Measurements from ENCODE around the gene RRM1.
A peak's percentile ranks its signal among the peaks of the same experiment; 100 is the strongest.

Gene RRM1

DNA sequence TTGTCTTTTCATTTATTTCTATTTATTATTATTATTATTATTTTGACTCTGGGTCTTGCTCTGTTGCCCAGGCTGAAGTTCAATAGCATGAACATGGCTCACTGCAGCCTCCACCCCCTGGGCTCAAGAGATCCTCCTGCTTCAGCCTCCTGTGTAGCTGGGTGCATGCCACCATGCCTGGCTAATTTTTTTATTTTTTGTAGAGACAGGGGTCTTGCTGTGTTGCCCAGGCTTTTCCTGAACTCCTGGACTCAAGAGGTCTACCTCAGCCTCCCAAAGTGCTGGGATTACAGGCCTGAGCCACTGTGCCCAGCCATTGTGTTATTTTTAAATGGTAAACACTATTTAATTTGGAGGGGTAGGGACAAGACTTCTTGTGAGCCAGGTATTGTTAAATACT, 23.3 kb upstream of the RRM1 start:
- no peak overlapping the region for H3K4me3 ChIP-seq (ENCODE audit: insufficient read depth in 1 of 2, low read depth in 1 of 2, low read length in 2 of 2)
- H2BK5ac ChIP-seq (ENCODE audit: low read depth, low read length, poor library complexity, severe bottlenecking): no peak overlapping the region
- H3K4me2 ChIP-seq (ENCODE audit: low read length, poor library complexity, severe bottlenecking): no peak overlapping the region
- H3K9ac ChIP-seq (ENCODE audit: low read length): no peak overlapping the region
- no peak overlapping the region for H4K91ac ChIP-seq (ENCODE audit: low read length)
- H2BK12ac ChIP-seq (ENCODE audit: low read length in 2 of 2): no peak overlapping the region
- H3K14ac ChIP-seq (ENCODE audit: low read length in 2 of 2): no peak overlapping the region
- H3K4ac ChIP-seq (ENCODE audit: low read depth in 1 of 2, low read length in 2 of 2): no peak overlapping the region
- no peak overlapping the region for H2BK120ac ChIP-seq (ENCODE audit: low read depth, low read length)
- no peak overlapping the region for H3K27ac ChIP-seq (ENCODE audit: low read length, poor library complexity, severe bottlenecking)
- no peak overlapping the region for H2AFZ ChIP-seq (ENCODE audit: low read depth, low read length)
- H3K9me3 ChIP-seq (ENCODE audit: control insufficient read depth, low read length): no peaks in the 10 kb centered on the region
- peaks cover 8% of the 10 kb centered on the region for H3K79me1 ChIP-seq (replicated peaks; ENCODE audit: low read length, poor library complexity, severe bottlenecking)
- DNase-seq: no peak
- peaks cover 4% of the 10 kb centered on the region for H3K4me1 ChIP-seq (ENCODE audit: control insufficient read depth, insufficient read depth, low read depth, low read length)
- no peak overlapping the region for H2BK15ac ChIP-seq (ENCODE audit: low read depth, poor library complexity, severe bottlenecking)
- no peaks in the 10 kb centered on the region for H3K27me3 ChIP-seq (ENCODE audit: control insufficient read depth in 1 of 2, insufficient read depth in 1 of 2, low read length in 2 of 2)
- H4K8ac ChIP-seq (ENCODE audit: low read length): no peak overlapping the region
- H2AK5ac ChIP-seq (ENCODE audit: low read length, severe bottlenecking): no peak overlapping the region
- peaks cover 11 to 22% of the 10 kb centered on the region in 2 experiments for H3K36me3 ChIP-seq (ENCODE audit: control insufficient read depth in 1 of 2, insufficient read depth in 2 of 2, low read depth in 1 of 2, low read length in 2 of 2)
- no peak overlapping the region for H3K18ac ChIP-seq (ENCODE audit: low read depth in 1 of 2, low read length in 2 of 2)
- no peak overlapping the region for H3K23ac ChIP-seq (ENCODE audit: low read length in 2 of 2)

DNA sequence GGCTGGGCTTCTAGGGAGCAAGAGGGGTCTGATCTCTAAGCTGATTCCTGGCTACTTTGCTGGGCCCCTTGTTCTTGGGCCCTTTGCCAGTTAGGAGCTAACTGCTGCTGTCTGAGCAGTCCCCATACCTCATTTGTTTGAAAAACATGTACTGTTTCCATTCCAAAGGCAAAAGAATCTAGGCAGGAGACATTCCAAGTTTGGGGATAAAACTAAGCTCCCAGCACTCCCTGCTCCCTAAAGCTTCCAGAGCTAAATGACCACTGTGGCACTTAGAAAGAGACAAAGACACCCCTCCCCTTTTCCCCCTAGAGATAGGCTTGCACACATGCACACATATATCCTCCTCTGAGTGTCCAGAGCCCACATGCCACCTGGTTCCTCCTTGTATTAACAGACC, 22.7 kb upstream of the RRM1 start:
- no peaks in the 10 kb centered on the region for H3K9me3 ChIP-seq (ENCODE audit: control insufficient read depth, low read length)
- no peak overlapping the region for H3K4ac ChIP-seq (ENCODE audit: low read depth in 1 of 2, low read length in 2 of 2)
- no peak overlapping the region for H2BK12ac ChIP-seq (ENCODE audit: low read length in 2 of 2)
- H3K27ac ChIP-seq (ENCODE audit: low read length, poor library complexity, severe bottlenecking): peak overlapping the region; percentile 29
- peak; percentile 51 for DNase-seq
- no peak overlapping the region for H4K91ac ChIP-seq (ENCODE audit: low read length)
- H3K4me3 ChIP-seq (ENCODE audit: insufficient read depth in 1 of 2, low read depth in 1 of 2, low read length in 2 of 2): no peak overlapping the region
- H3K79me1 ChIP-seq (replicated peaks; ENCODE audit: low read length, poor library complexity, severe bottlenecking): peaks cover 7% of the 10 kb centered on the region
- peak overlapping the region in 1 of 2 experiments; percentile 60 for H3K18ac ChIP-seq (ENCODE audit: low read depth in 1 of 2, low read length in 2 of 2)
- no peak overlapping the region for H2AFZ ChIP-seq (ENCODE audit: low read depth, low read length)
- no peak overlapping the region for H3K9ac ChIP-seq (ENCODE audit: low read length)
- no peak overlapping the region for H2BK120ac ChIP-seq (ENCODE audit: low read depth, low read length)
- no peak overlapping the region for H3K23ac ChIP-seq (ENCODE audit: low read length in 2 of 2)
- H3K4me1 ChIP-seq (ENCODE audit: control insufficient read depth, insufficient read depth, low read depth, low read length): peaks cover 4% of the 10 kb centered on the region
- H2BK5ac ChIP-seq (ENCODE audit: low read depth, low read length, poor library complexity, severe bottlenecking): no peak overlapping the region
- no peak overlapping the region for H2AK5ac ChIP-seq (ENCODE audit: low read length, severe bottlenecking)
- no peak overlapping the region for H3K14ac ChIP-seq (ENCODE audit: low read length in 2 of 2)
- H3K36me3 ChIP-seq (ENCODE audit: control insufficient read depth in 1 of 2, insufficient read depth in 2 of 2, low read depth in 1 of 2, low read length in 2 of 2): peaks cover 11 to 22% of the 10 kb centered on the region in 2 experiments
- no peaks in the 10 kb centered on the region for H3K27me3 ChIP-seq (ENCODE audit: control insufficient read depth in 1 of 2, insufficient read depth in 1 of 2, low read length in 2 of 2)
- no peak overlapping the region for H2BK15ac ChIP-seq (ENCODE audit: low read depth, poor library complexity, severe bottlenecking)
- peak overlapping the region; percentile 30 for H4K8ac ChIP-seq (ENCODE audit: low read length)
- no peak overlapping the region for H3K4me2 ChIP-seq (ENCODE audit: low read length, poor library complexity, severe bottlenecking)

DNA sequence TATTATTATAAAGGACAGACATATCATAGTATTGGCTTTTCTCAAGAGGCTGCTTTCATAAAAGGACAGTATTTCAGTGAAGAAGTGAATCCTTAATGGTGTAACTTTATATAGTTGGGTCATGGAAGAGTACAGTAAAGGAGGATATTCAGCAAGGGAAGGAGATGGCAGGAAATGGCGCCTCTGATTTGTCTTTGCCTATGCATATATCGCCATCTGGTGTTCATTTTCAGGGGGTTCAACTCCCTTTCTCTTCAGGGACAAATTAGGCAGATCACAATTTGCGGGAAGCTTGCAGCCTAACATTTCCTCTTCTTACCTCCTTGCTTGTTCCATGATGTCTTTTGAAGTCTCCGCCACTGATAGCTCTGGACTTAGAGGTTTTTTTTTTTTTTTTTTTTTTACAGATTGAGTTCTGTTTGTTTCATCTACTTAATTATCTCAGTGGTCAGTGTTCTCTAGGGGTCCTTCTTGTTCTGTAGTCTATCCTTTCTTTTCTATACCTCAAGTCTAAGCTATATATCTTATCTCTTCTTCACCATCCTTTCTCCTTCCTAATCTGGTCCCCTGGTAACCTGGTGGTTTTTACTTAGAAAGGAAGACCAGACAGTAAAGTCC, 21.8 kb upstream of the RRM1 start:
- Histone ChIP-seq H3K4me2 (ENCODE audit: low read length, poor library complexity, severe bottlenecking) (no peak overlapping the region), H3K4ac (ENCODE audit: low read depth in 1 of 2, low read length in 2 of 2) (no peak overlapping the region), H4K91ac (ENCODE audit: low read length) (no peak overlapping the region), H3K23ac (ENCODE audit: low read length in 2 of 2) (no peak overlapping the region), H3K18ac (ENCODE audit: low read depth in 1 of 2, low read length in 2 of 2) (no peak overlapping the region), H3K36me3 (ENCODE audit: control insufficient read depth in 1 of 2, insufficient read depth in 2 of 2, low read depth in 1 of 2, low read length in 2 of 2) (peaks cover 11 to 22% of the 10 kb centered on the region in 2 experiments), H3K9me3 (ENCODE audit: control insufficient read depth, low read length) (no peaks in the 10 kb centered on the region), H3K79me1 (replicated peaks; ENCODE audit: low read length, poor library complexity, severe bottlenecking) (peaks cover 5% of the 10 kb centered on the region), H2BK5ac (ENCODE audit: low read depth, low read length, poor library complexity, severe bottlenecking) (no peak overlapping the region), H4K8ac (ENCODE audit: low read length) (no peak overlapping the region), H3K27ac (ENCODE audit: low read length, poor library complexity, severe bottlenecking) (no peak overlapping the region), H3K4me3 (ENCODE audit: insufficient read depth in 1 of 2, low read depth in 1 of 2, low read length in 2 of 2) (no peak overlapping the region), H3K27me3 (ENCODE audit: control insufficient read depth in 1 of 2, insufficient read depth in 1 of 2, low read length in 2 of 2) (no peaks in the 10 kb centered on the region), H2BK120ac (ENCODE audit: low read depth, low read length) (no peak overlapping the region), H3K9ac (ENCODE audit: low read length) (no peak overlapping the region), H2AFZ (ENCODE audit: low read depth, low read length) (no peak overlapping the region), H3K14ac (ENCODE audit: low read length in 2 of 2) (no peak overlapping the region), H2AK5ac (ENCODE audit: low read length, severe bottlenecking) (no peak overlapping the region), H2BK12ac (ENCODE audit: low read length in 2 of 2) (no peak overlapping the region), H2BK15ac (ENCODE audit: low read depth, poor library complexity, severe bottlenecking) (no peak overlapping the region), H3K4me1 (ENCODE audit: control insufficient read depth, insufficient read depth, low read depth, low read length) (peaks cover 4% of the 10 kb centered on the region)
- peak; percentile 82 for DNase-seq
- WGBS: 14% methylated on average over 3 of the region's 4 CpGs

DNA sequence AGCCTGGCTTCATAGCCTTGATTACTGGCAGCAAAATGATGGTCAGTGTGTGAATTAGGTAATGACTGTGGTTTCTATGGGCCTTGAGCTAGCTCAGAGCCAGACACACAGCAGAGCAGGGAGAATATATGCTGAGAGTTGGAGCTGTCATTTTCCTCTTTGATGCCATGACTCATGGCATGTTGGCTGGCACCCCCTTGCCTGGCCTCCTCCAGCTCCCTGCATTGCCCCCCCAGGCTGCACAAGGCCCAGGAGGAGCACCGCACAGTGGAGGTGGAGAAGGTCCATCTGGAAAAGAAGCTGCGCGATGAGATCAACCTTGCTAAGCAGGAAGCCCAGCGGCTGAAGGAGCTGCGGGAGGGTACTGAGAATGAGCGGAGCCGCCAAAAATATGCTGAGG, 20.3 kb upstream of the RRM1 start:
- Histone ChIP-seq H2BK15ac (ENCODE audit: low read depth, poor library complexity, severe bottlenecking) (no peak overlapping the region), H3K9ac (ENCODE audit: low read length) (no peak overlapping the region), H4K91ac (ENCODE audit: low read length) (no peak overlapping the region), H3K14ac (ENCODE audit: low read length in 2 of 2) (no peak overlapping the region), H3K4me3 (ENCODE audit: insufficient read depth in 1 of 2, low read depth in 1 of 2, low read length in 2 of 2) (no peak overlapping the region), H2BK12ac (ENCODE audit: low read length in 2 of 2) (no peak overlapping the region), H3K18ac (ENCODE audit: low read depth in 1 of 2, low read length in 2 of 2) (no peak overlapping the region), H3K23ac (ENCODE audit: low read length in 2 of 2) (no peak overlapping the region), H3K79me1 (replicated peaks; ENCODE audit: low read length, poor library complexity, severe bottlenecking) (peaks cover 2% of the 10 kb centered on the region), H4K8ac (ENCODE audit: low read length) (no peak overlapping the region), H2AFZ (ENCODE audit: low read depth, low read length) (no peak overlapping the region), H3K4ac (ENCODE audit: low read depth in 1 of 2, low read length in 2 of 2) (no peak overlapping the region), H2BK5ac (ENCODE audit: low read depth, low read length, poor library complexity, severe bottlenecking) (no peak overlapping the region), H3K27me3 (ENCODE audit: control insufficient read depth in 1 of 2, insufficient read depth in 1 of 2, low read length in 2 of 2) (no peaks in the 10 kb centered on the region), H3K36me3 (ENCODE audit: control insufficient read depth in 1 of 2, insufficient read depth in 2 of 2, low read depth in 1 of 2, low read length in 2 of 2) (peaks cover 11 to 22% of the 10 kb centered on the region in 2 experiments), H2AK5ac (ENCODE audit: low read length, severe bottlenecking) (no peak overlapping the region), H3K4me2 (ENCODE audit: low read length, poor library complexity, severe bottlenecking) (no peak overlapping the region), H3K4me1 (ENCODE audit: control insufficient read depth, insufficient read depth, low read depth, low read length) (peaks cover 4% of the 10 kb centered on the region), H3K27ac (ENCODE audit: low read length, poor library complexity, severe bottlenecking) (no peak overlapping the region), H3K9me3 (ENCODE audit: control insufficient read depth, low read length) (no peaks in the 10 kb centered on the region), H2BK120ac (ENCODE audit: low read depth, low read length) (no peak overlapping the region)
- no peak for DNase-seq
- 99% methylated on average over 7 of the region's 7 CpGs for WGBS
